Hepatocyte (in vitro differentiated cells): Measurements from ENCODE around the gene LY6G5C. TPM values are rescaled to one million over a fixed set of nuclear protein-coding genes. Genes with fewer than 3 reads are reported as not detected.
"Not testable (repeated sequence)": the region's sequence is repeated elsewhere in the genome, so short reads cannot be mapped to it uniquely, and the experiment has no call there.

Source experiments
- DNase-seq: peaks from one replicate; pipeline ENCODE4 v3.0.0-alpha.2; 2016; ENCODE audit warnings: low spot score
- H2AFZ ChIP-seq: fragments of 200-600 bp; sonication (generic); 2 replicates; pipeline ENCODE4 v1.6.0; 2016; ENCODE audit warnings: antibody characterized with exemption, mild to moderate bottlenecking
- H3K27ac ChIP-seq: fragments of 200-600 bp; sonication (generic); 2 replicates; pipeline ENCODE4 v1.5.1; 2016; ENCODE audit warnings: mild to moderate bottlenecking
- H3K27me3 ChIP-seq: fragments of 200-600 bp; sonication (generic); 2 replicates; pipeline ENCODE4 v1.6.1; 2016
- H3K36me3 ChIP-seq: fragments of 200-600 bp; sonication (generic); replicated peaks from 2 replicates; pipeline ENCODE4 v1.5.1; 2016; ENCODE audit warnings: low read depth; ENCODE audit not compliant: insufficient read depth
- H3K4me1 ChIP-seq: fragments of 200-600 bp; sonication (generic); 2 replicates; pipeline ENCODE4 v1.5.1; 2016; ENCODE audit warnings: mild to moderate bottlenecking, moderate library complexity; ENCODE audit not compliant: insufficient read depth
- H3K4me2 ChIP-seq: fragments of 200-600 bp; sonication (generic); 2 replicates; pipeline ENCODE4 v1.6.0; 2016
- H3K4me3 ChIP-seq: fragments of 200-600 bp; sonication (generic); 2 replicates; pipeline ENCODE4 v1.5.1; 2016; ENCODE audit warnings: mild to moderate bottlenecking
- H3K79me2 ChIP-seq: fragments of 200-600 bp; sonication (generic); 2 replicates; pipeline ENCODE4 v1.6.0; 2017; ENCODE audit warnings: mild to moderate bottlenecking
- H3K9me2 ChIP-seq: fragments of 200-600 bp; sonication (generic); replicated peaks from 2 replicates; pipeline ENCODE4 v1.6.0; 2017; ENCODE audit warnings: mild to moderate bottlenecking; ENCODE audit not compliant: insufficient read depth
- H3K9me3 ChIP-seq: fragments of 200-600 bp; sonication (generic); 2 replicates; pipeline ENCODE4 v1.5.1; 2016; ENCODE audit warnings: low read depth, mild to moderate bottlenecking
- H4K20me1 ChIP-seq: fragments of 200-600 bp; sonication (generic); 2 replicates; pipeline ENCODE4 v1.6.0; 2016; ENCODE audit warnings: mild to moderate bottlenecking; ENCODE audit not compliant: insufficient read depth, poor library complexity, severe bottlenecking
- CTCF ChIP-seq: fragments of 200-600 bp; sonication (generic); IDR thresholded peaks from 2 replicates; pipeline ENCODE4 v1.5.1; 2016; ENCODE audit warnings: antibody characterized with exemption, mild to moderate bottlenecking; ENCODE audit not compliant: poor library complexity
- EZH2 ChIP-seq: fragments of 200-600 bp; sonication (generic); IDR thresholded peaks from 2 replicates; pipeline ENCODE4 v1.6.1; 2016; ENCODE audit warnings: antibody characterized with exemption, mild to moderate bottlenecking, borderline replicate concordance
- EZH2phosphoT487 ChIP-seq: fragments of 200-600 bp; sonication (generic); IDR thresholded peaks from one replicate; pipeline ENCODE4 v1.6.1; 2018; ENCODE audit warnings: antibody characterized with exemption, mild to moderate bottlenecking, low read depth, moderate library complexity; ENCODE audit not compliant: unreplicated experiment, severe bottlenecking
- WGBS: methylation state at CpG from one replicate; pipeline ENCODE4 v1.1.6; 2016; ENCODE audit warnings: low lambda C conversion rate; ENCODE audit errors: missing lambda C conversion rate; 5-methylcytosine and 5-hydroxymethylcytosine counted together
- polyA plus RNA-seq: library from polyadenylated mRNA; unstranded; fragments of >200 nt; fragmentation: Nextera tagmentation; extraction: Ambion mirVana; gene quantifications from 2 replicates; pipeline ENCODE4 v1.2.1, GENCODE V29; 2016
- total RNA-seq: library from RNA; depleted of rRNA; stranded (reverse); fragments of >200 nt; gene quantifications from 2 replicates; pipeline ENCODE4 v1.2.3, GENCODE V29; 2014

Gene LY6G5C
- total and polyA plus RNA-seq, 2 experiments from 2014 or later: 0.63 TPM; not detected in 1

GRCh38 chr6:31712296-31712695, 31.4 kb upstream of the LY6G5C start:
- Histone ChIP-seq H3K4me3 (no peak overlapping the region), H3K9me3 (no peaks in the 10 kb centered on the region), H3K36me3 (no peaks in the 10 kb centered on the region), H3K4me2 (no peak overlapping the region), H3K27ac (no peak overlapping the region), H3K79me2 (no peaks in the 10 kb centered on the region), H2AFZ (no peak overlapping the region), H3K9me2 (no peaks in the 10 kb centered on the region), H3K27me3 (no peaks in the 10 kb centered on the region), H3K4me1 (peaks cover 25% of the 10 kb centered on the region), H4K20me1 (no peaks in the 10 kb centered on the region)
- WGBS: 93% methylated on average over 8 of the region's 8 CpGs
- TF ChIP-seq CTCF (no peak), EZH2phosphoT487 (no peak), EZH2 (no peak)
- DNase-seq: no peak

- no peak overlapping the region for H3K4me2 ChIP-seq
- no peak for TF ChIP-seq EZH2
- no peak for TF ChIP-seq CTCF
- TF ChIP-seq EZH2phosphoT487: no peak
- no peak for DNase-seq
- no peak overlapping the region for H2AFZ ChIP-seq
- 85% methylated on average over 8 of the region's 8 CpGs for WGBS
- no peaks in the 10 kb centered on the region for H4K20me1 ChIP-seq
- no peaks in the 10 kb centered on the region for H3K9me3 ChIP-seq
- no peaks in the 10 kb centered on the region for H3K79me2 ChIP-seq
- H3K27me3 ChIP-seq: no peaks in the 10 kb centered on the region
- H3K36me3 ChIP-seq: no peaks in the 10 kb centered on the region
- H3K9me2 ChIP-seq: no peaks in the 10 kb centered on the region
- peaks cover 25% of the 10 kb centered on the region for H3K4me1 ChIP-seq
- H3K4me3 ChIP-seq: no peak overlapping the region
- no peak overlapping the region for H3K27ac ChIP-seq
Measured at GRCh38 chr6:31711233-31711632, 30.4 kb upstream of the LY6G5C start.

GRCh38 chr6:31710523-31711219, 29.8 kb upstream of the LY6G5C start:
- H3K4me1 ChIP-seq: peaks cover 24% of the 10 kb centered on the region
- H3K36me3 ChIP-seq: no peaks in the 10 kb centered on the region
- no peaks in the 10 kb centered on the region for H3K9me3 ChIP-seq
- H3K9me2 ChIP-seq: no peaks in the 10 kb centered on the region
- no peaks in the 10 kb centered on the region for H3K27me3 ChIP-seq
- H3K27ac ChIP-seq: no peak overlapping the region
- no peaks in the 10 kb centered on the region for H3K79me2 ChIP-seq
- H4K20me1 ChIP-seq: no peaks in the 10 kb centered on the region
- H3K4me3 ChIP-seq: no peak overlapping the region
- 58% methylated on average over 4 of the region's 5 CpGs for WGBS
- no peak overlapping the region for H3K4me2 ChIP-seq
- DNase-seq: no peak
- H2AFZ ChIP-seq: no peak overlapping the region
- TF ChIP-seq EZH2phosphoT487: no peak
- TF ChIP-seq CTCF: no peak
- no peak for TF ChIP-seq EZH2

- not testable (repeated sequence) for H3K79me2 ChIP-seq, DNase-seq, H3K36me3 ChIP-seq, H3K4me3 ChIP-seq, H3K9me2 ChIP-seq, H4K20me1 ChIP-seq, H2AFZ ChIP-seq, H3K4me1 ChIP-seq, H3K4me2 ChIP-seq, H3K9me3 ChIP-seq, H3K27ac ChIP-seq, H3K27me3 ChIP-seq
- WGBS: 89% methylated on average over 11 of the region's 11 CpGs
Measured at GRCh38 chr6:31709157-31709556, 28.3 kb upstream of the LY6G5C start.
